Left kidney (tissue), 2 donors: ENCODE data around the gene SCN5A. TPM values are rescaled to one million over a fixed set of nuclear protein-coding genes. Genes with fewer than 3 reads are reported as not detected.

Experiments
- DNase-seq: peaks from one replicate; pipeline ENCODE4 v3.0.0-alpha.2; 2013
- polyA plus RNA-seq: library from polyadenylated mRNA; unstranded; fragments of 120-200 nt; gene quantifications from one replicate; pipeline ENCODE4 v1.2.1, GENCODE V29; 2013; ENCODE audit not compliant: insufficient read length

SCN5A gene
- polyA plus RNA-seq, 1 donor, result 1.4 TPM

- no peak for DNase-seq
Measured at GRCh38 chr3:38560996-38561717, 88.3 kb downstream of the SCN5A start.

GRCh38 chr3:38560284-38560683 is 89.2 kb downstream of the SCN5A start:
- no peak for DNase-seq

DNA sequence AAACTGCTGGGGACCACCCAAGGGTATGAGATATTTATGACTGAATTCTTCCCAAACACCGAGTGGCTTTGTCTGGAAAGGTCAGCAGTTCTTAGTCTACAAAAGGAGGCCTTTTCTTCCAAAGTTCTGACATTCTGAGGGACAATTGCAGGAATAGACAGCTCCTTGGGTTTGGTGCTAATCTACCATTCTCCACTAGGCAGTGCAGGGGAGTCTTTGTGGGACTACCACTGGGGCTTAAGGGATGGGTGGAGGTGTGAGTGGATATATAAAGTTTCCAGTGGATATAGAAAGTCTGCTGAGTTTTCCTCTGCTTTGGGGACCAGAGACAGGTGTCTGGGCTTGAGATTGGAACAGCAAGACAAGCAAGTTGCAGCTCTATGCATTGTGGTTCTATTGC is 90.6 kb downstream of the SCN5A start:
- no peak for DNase-seq

- no peak for DNase-seq
Measured at GRCh38 chr3:38556640-38557358, 92.7 kb downstream of the SCN5A start.

DNA sequence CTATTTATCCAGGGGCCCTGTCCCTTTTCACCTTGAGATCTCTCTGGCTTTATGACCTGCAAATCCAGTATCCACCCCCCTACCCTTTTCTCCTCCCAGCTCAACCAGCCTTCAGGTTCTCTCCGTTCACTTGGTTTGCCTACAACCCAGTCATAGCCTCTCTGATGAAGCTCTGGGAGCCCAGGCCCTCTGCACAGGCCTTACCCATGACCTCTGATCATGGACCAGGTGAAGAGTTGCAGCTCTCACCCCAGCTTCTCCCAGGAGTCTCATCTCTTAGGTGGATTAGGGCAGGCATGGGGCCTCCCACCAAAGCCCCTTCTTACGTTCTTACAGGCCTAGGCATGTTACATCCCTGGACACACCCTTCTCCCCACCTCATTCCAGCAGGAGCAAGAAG is 93.6 kb downstream of the SCN5A start:
- no peak for DNase-seq

- DNase-seq, result no peak
Measured at GRCh38 chr3:38555149-38555840, 94.2 kb downstream of the SCN5A start.

DNA sequence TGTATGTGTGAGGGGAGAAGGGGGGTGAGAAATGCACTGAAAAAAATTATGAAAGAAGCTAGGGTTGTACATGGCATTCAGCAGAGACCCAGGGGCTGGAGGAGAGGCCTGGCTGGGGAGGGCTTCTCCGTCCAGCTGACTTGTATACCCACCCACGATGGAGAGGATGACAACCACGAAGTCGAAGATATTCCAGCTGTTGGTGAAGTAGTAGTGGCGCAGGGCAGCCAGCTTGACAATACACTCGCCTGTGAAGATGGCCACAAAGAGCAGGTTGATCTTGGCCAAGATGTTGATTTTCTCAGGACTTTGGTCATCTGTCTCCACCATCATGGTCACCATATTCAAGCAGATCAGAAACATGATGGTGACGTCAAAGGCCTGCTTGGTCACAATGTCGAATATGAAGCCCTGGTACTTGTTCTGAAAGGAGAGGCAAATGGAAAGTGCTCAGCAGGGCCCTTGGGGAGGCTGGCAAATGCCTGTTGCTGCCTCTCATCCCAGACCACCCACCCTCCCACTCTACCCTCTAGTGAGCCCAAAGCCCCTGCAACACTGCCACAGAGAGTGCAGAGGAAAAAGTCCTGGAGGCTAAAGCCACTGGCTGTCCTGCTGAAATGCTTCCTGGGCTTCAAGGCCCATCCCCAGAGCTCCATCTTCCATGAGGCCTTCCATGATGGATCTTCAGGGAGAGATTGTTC is 95.2 kb downstream of the SCN5A start:
- DNase-seq, result no peak

DNA sequence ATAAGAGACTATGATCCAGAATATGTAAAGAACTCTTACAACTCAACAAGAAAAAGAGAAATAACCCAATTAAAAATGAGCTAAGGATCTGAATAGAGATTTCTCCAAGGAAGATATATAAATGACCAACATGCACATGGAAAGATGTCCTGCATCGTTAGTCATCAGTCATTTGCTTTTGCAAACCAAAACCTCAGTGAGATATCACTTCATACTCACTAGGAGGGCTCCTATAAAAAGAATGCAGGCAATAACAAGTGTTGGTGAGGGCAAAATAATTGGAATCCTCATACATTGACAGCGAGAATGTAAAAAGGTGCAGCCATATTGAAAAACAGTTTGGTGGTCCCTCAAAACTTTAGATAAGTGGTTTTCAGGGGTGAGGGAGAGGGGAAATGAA is 96.4 kb downstream of the SCN5A start:
- no peak for DNase-seq

- no peak for DNase-seq
Measured at GRCh38 chr3:38552364-38552763, 97.1 kb downstream of the SCN5A start.

GRCh38 chr3:38551026-38551832 is 98.3 kb downstream of the SCN5A start:
- no peak for DNase-seq

DNA sequence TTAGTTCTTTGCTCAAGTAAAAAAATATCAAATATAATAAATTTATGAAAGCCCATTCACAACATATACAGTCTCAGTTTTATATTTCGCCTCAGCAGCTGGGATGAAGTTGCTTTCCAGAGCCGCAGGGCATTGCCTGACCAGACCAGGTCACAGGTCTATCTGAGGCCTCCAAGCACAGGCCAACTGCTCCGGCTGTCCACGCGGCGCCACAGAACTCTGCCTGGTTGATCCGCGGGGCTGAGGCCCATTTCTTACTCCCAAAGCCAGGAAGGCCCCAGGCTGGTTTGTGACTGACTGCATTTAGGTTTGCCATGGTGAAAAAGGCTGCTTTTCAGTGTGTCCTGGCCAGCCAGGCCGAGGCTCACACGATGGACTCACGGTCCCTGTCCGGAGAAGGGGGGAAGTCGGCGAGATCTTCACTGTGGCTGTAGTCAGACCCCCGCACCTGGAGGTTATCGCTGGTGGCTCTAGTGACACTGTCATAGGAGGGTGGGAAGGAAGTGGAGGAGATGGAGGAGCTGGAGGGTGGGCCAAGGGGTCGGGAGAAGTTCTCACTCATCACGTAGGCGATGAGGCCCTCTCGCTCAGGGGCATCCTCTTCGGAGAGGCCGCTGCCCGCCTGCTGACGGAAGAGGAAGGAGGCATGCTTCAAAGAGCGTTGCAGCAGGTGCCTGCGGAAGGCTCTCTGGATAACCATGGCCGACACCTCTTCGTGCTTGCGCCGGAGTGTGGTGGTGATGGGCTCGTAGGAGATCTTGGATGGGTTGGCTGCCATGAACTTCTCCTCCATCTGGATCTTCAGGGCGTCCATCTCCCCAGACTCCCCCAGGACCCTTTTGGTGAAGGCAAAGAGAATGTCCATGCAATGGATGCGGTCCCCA is 99.3 kb downstream of the SCN5A start:
- no peak for DNase-seq

- DNase-seq, result no peak
Measured at GRCh38 chr3:38549486-38549885, 100.0 kb downstream of the SCN5A start.

DNA sequence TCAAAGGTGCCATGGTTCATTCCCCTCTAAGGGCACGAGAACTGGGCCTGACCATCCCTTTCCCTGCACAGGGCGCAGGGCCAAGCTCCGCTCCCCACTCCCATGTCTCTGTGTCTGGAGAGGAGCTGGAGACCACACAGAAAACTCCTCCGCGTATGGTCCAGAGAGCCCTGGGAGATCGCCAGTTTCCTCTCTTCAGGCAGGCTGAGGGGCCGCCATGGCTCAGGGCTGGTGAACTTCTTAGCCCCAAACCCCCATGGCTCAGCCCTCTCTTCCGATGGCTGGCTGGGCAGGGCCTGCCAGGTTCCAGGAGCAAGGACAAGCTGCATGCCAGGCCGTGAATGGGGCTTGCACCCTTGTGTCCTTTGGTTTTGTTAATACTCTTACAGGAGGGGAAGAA is 100.4 kb downstream of the SCN5A start:
- no peak for DNase-seq

DNA sequence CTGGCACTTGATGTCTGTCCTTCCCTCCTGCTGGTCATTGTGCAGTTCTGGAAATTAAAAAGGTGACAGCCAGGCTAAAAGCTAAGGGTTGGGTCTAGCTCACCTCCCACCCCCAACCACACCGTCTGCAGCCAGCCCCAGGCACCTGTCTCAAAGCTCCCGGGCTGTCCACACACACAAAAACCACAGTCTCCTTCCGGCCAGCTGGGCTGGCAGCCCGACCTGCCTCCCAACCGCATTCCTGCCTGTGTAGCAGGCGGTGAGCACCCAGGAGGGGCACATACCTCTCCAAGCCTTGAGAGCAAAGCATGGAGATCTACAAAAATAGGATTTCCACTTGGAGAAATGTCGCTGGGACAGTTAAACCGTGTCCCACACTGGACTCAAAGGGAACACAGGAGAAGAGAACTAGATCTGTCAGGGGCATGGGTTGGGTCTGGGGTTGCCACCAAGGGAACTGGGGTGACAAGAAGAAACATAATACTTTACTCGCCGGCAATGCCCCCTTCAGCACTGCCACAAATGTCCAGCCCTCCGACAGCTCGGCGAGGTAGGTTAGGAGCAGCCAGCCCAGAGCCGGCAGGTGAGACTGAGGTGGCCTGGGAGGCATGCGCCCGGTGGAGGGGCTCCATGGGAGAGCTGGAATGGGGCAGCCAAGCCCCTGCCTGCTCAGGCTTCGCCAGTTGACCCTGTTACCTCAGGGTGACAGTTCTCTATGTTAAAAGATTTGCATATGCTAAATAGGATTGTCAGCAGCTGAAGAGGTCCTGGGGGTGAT is 101.1 kb downstream of the SCN5A start:
- no peak for DNase-seq

DNA sequence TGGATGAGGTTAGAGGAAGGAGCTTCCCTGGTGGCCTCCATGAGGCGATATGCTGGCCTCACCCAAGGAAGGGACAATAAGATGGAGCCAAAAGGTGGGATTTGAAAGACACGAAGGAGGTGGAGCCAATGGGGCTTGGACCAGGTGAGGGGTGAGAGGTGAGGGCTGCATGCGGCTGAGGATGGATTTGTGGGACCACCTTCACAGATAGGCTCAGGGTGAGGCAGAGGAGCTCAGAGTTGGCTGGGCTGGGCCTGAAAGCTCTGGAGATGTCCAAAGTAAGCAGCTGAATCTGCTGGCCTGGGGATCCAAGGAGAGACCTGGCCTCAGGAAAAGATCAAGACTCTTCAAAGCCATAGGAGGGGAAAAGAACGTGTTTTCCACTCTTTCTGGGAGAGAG is 103.5 kb downstream of the SCN5A start:
- no peak for DNase-seq

- DNase-seq, result no peak
Measured at GRCh38 chr3:38545550-38545949, 103.9 kb downstream of the SCN5A start.

- no peak for DNase-seq
Measured at GRCh38 chr3:38544926-38545325, 104.6 kb downstream of the SCN5A start.

- no peak for DNase-seq
Measured at GRCh38 chr3:38543586-38543985, 105.9 kb downstream of the SCN5A start.

GRCh38 chr3:38542401-38543298 is 106.8 kb downstream of the SCN5A start:
- DNase-seq, result peak; percentile 27
